Skeletal muscle satellite cell (primary cell): Measurements from ENCODE around the gene BRINP2.

Source experiments
- H3K27me3 ChIP-seq: 2 replicates; pipeline ENCODE4 v1.7.0; 2013; ENCODE audit warnings: low read length; ENCODE audit not compliant: control insufficient read depth, insufficient read depth
- H3K36me3 ChIP-seq: 2 replicates; pipeline ENCODE4 v1.7.0; 2013; ENCODE audit warnings: mild to moderate bottlenecking, control low read depth, low read length; ENCODE audit not compliant: insufficient read depth
- H3K4me1 ChIP-seq: 2 replicates; pipeline ENCODE4 v1.7.0; 2013; ENCODE audit warnings: low read length; ENCODE audit not compliant: control insufficient read depth, insufficient read depth
- H3K4me2 ChIP-seq: 2 replicates; pipeline ENCODE4 v1.7.0; 2013; ENCODE audit warnings: mild to moderate bottlenecking, low read length
- H3K4me3 ChIP-seq: 2 replicates; pipeline ENCODE4 v1.7.0; 2013; ENCODE audit warnings: low read length
- H3K9ac ChIP-seq: 2 replicates; pipeline ENCODE4 v1.7.0; 2013; ENCODE audit warnings: mild to moderate bottlenecking, low read depth, low read length, moderate library complexity
- H3K9me3 ChIP-seq: replicated peaks from 2 replicates; pipeline ENCODE4 v1.7.0; 2013; ENCODE audit warnings: mild to moderate bottlenecking, control low read depth, low read length

Gene BRINP2

GRCh38 chr1:177200290-177200689 is 29.5 kb downstream of the BRINP2 start:
- Histone ChIP-seq H3K36me3 (no peaks in the 10 kb centered on the region), H3K4me1 (no peaks in the 10 kb centered on the region), H3K4me3 (no peak overlapping the region)

GRCh38 chr1:177206831-177207355 is 36.1 kb downstream of the BRINP2 start:
- Histone ChIP-seq H3K4me3 (no peak overlapping the region), H3K4me1 (peaks cover 27% of the 10 kb centered on the region), H3K4me2 (no peak overlapping the region)

More at GRCh38 chr1:177200290-177200689, 29.5 kb downstream of the BRINP2 start:
- Histone ChIP-seq H3K27me3 (peaks cover 4% of the 10 kb centered on the region), H3K9me3 (no peaks in the 10 kb centered on the region), H3K9ac (no peak overlapping the region), H3K4me2 (no peak overlapping the region)

GRCh38 chr1:177208920-177209319 is 38.2 kb downstream of the BRINP2 start:
- H3K9ac ChIP-seq, result no peak overlapping the region

More at GRCh38 chr1:177206831-177207355, 36.1 kb downstream of the BRINP2 start:
- H3K36me3 ChIP-seq, result no peaks in the 10 kb centered on the region
- no peak overlapping the region for H3K9ac ChIP-seq
- H3K9me3 ChIP-seq, result no peaks in the 10 kb centered on the region
- no peaks in the 10 kb centered on the region for H3K27me3 ChIP-seq

DNA sequence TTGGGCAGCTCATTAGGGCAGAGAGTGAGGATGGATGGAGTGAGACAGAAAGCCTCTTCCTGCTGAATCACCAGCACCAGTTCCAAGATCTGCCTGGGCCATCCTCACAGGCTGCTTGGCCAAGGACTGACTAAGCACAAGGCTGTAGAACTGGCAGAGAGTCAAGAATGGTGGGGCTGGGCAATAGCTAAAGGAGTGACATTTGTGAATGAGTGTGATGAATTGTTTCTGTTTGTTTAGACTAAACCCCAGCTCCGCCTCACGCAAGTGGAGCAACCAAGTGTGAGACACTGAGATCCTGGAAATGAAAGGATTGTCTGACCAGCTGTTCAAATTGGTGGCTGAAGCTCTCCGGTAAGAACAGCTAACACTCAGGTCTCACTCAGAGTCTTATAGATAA is 38.6 kb downstream of the BRINP2 start:
- no peak overlapping the region for H3K9ac ChIP-seq
- no peaks in the 10 kb centered on the region for H3K36me3 ChIP-seq
- H3K9me3 ChIP-seq, result no peaks in the 10 kb centered on the region
- no peaks in the 10 kb centered on the region for H3K27me3 ChIP-seq
- peaks cover 28% of the 10 kb centered on the region for H3K4me1 ChIP-seq
- H3K4me3 ChIP-seq, result no peak overlapping the region
- H3K4me2 ChIP-seq, result peak overlapping the region; percentile 3

More at GRCh38 chr1:177208920-177209319, 38.2 kb downstream of the BRINP2 start:
- Histone ChIP-seq H3K4me1 (peaks cover 28% of the 10 kb centered on the region), H3K36me3 (no peaks in the 10 kb centered on the region), H3K27me3 (no peaks in the 10 kb centered on the region), H3K4me2 (no peak overlapping the region), H3K9me3 (no peaks in the 10 kb centered on the region), H3K4me3 (no peak overlapping the region)

DNA sequence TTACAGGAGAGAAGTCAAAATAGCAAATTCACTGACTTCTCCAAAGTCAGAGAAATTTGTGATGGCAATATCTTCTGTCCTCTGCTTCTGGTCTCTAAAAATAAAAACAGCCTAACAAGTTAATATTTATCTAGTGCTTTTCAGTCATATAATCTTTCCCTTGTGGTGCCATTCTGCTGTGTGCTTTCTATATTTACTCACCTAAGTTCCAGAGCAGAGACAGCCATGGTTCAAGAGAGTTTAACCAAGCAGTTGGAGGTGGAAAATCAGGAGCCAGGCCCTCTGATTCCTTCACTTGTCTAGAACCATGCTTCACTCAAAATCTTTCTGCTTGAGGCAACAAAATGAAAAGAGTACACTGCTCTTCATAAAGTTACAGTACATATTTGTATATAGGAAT is 39.3 kb downstream of the BRINP2 start:
- Histone ChIP-seq H3K9ac (no peak overlapping the region), H3K4me2 (no peak overlapping the region)

DNA sequence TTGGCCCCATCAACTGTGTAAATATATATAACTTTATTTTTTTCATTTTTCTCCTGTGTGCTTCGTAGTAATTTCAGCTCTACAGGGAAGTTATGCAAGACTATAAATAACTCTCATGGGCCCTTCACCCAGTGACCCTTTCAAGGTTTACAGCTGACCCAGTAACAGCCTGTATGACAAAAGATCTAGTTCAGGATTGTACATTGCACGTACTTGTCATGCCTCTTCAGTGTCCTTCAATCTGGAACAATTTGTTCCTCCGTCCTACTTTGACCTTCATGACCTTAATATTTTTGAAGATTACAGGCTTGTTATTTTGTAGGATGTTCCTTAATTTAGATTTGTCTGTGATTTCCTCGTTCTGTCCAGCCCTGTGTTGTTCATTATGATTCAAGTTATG is 40.5 kb downstream of the BRINP2 start:
- Histone ChIP-seq H3K9ac (no peak overlapping the region), H3K4me2 (peak overlapping the region; percentile 8), H3K9me3 (no peaks in the 10 kb centered on the region), H3K27me3 (no peaks in the 10 kb centered on the region), H3K36me3 (no peaks in the 10 kb centered on the region), H3K4me1 (peaks cover 28% of the 10 kb centered on the region), H3K4me3 (no peak overlapping the region)

More for the DNA sequence above, 39.3 kb downstream of the BRINP2 start:
- Histone ChIP-seq H3K9me3 (no peaks in the 10 kb centered on the region), H3K4me1 (peaks cover 28% of the 10 kb centered on the region), H3K36me3 (no peaks in the 10 kb centered on the region), H3K4me3 (no peak overlapping the region), H3K27me3 (no peaks in the 10 kb centered on the region)

DNA sequence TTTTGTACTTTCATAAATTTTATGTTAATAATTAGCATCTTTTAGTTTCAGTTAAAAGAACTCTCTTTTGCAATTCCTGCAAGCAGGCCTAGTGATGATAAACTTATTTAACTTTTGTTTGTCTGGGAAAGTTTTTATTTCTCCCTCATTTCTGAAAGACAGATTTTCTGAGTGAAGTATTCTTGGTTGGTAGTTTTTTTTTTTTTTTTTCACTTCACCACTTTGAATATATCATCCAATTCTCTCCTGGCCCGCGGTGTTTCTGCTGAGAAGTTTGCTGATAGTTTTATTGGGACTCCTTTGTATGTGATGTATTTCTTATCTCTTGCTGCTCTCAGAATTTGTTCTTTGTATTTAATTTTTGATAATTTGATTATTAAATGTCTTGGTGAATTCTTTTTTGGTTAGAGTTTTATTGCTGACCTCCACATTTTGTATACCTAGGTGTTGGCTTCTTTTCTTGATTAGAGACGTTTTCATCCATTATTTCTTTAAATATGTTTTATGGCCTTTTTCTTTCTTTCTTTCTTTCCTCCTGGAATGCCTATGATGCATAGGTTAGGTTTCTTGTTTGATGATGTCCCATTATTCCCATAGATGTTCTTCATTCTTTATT is 45.9 kb downstream of the BRINP2 start:
- no peak overlapping the region for H3K4me2 ChIP-seq
- no peaks in the 10 kb centered on the region for H3K36me3 ChIP-seq
- no peak overlapping the region for H3K4me3 ChIP-seq
- peaks cover 11% of the 10 kb centered on the region for H3K4me1 ChIP-seq
- no peaks in the 10 kb centered on the region for H3K9me3 ChIP-seq
- H3K9ac ChIP-seq, result no peak overlapping the region
- H3K27me3 ChIP-seq, result no peaks in the 10 kb centered on the region

DNA sequence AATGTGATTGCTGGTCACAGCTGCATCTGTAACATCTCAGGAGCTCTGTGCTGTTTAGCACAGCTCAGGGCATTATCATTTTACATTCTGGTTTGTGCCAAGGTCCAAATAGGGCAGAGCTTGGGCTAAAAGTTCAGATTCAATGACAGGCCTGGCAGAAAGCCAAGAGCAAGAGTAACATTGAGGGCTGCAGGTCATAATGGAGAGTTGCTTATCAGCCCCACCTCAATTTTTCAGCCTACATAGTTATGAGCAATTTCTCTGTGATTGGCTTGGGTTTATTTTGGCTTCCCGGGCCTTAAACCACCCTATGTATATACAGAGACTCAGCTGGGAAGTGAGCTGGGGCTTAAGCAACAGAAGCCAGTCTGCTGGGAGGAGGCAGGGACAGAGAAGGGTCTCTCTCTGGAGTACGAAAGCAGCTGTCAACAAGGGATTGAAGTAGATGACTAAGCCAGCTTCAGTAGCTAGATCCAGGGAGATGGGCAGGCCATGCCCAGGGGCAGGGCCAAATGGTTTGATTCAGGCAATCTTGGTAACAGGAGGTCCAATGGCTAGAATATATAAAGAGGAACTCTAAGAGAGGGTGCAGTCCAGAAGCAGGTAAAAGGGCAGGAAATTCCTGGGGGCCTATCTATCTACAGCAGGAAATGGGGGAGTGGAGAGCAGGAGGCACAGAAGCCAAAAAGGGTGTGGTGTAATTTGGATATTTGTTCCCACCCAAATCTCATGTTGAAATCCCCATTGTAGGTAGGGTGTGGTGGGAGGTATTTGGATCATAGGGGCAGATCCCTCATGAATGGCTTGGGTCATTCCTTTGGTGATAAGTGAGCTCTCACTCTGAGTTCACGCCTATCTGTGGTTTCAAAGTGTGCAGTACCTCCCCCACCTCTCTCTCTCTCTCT is 49.0 kb downstream of the BRINP2 start:
- Histone ChIP-seq H3K4me3 (no peak overlapping the region), H3K27me3 (no peaks in the 10 kb centered on the region), H3K9me3 (no peaks in the 10 kb centered on the region), H3K9ac (no peak overlapping the region), H3K4me2 (no peak overlapping the region), H3K4me1 (peaks cover 7% of the 10 kb centered on the region), H3K36me3 (no peaks in the 10 kb centered on the region)

- Histone ChIP-seq H3K4me1 (peaks cover 10% of the 10 kb centered on the region), H3K27me3 (no peaks in the 10 kb centered on the region), H3K36me3 (no peaks in the 10 kb centered on the region), H3K9me3 (no peaks in the 10 kb centered on the region), H3K4me2 (no peak overlapping the region), H3K4me3 (no peak overlapping the region), H3K9ac (no peak overlapping the region)
Observed at GRCh38 chr1:177223359-177223758, 52.6 kb downstream of the BRINP2 start.

GRCh38 chr1:177227978-177228692 is 57.4 kb downstream of the BRINP2 start:
- H3K9me3 ChIP-seq, result no peaks in the 10 kb centered on the region
- no peak overlapping the region for H3K4me3 ChIP-seq

DNA sequence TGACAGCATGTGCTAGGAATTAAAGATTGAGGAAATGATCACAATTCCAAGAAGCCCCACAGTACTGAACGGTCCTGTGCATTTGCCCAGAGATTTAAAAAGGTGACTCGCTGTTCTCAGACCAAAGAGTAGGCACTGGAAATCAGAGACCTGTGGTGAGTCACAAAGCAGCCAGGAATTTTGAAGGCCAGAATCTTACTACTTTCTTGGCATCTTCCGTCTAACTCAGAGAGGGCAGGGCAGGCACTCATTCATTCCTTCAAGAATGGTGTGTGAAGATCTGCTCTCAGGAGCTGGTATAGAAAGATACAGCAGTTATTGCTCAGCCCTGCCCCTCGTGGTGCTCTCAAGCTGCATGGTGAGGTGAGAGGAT is 57.9 kb downstream of the BRINP2 start:
- no peaks in the 10 kb centered on the region for H3K9me3 ChIP-seq
- H3K36me3 ChIP-seq, result no peaks in the 10 kb centered on the region
- H3K27me3 ChIP-seq, result peaks cover 3% of the 10 kb centered on the region
- no peak overlapping the region for H3K4me3 ChIP-seq
- peaks cover 9% of the 10 kb centered on the region for H3K4me1 ChIP-seq
- no peak overlapping the region for H3K9ac ChIP-seq
- H3K4me2 ChIP-seq, result no peak overlapping the region

More at GRCh38 chr1:177227978-177228692, 57.4 kb downstream of the BRINP2 start:
- Histone ChIP-seq H3K9ac (no peak overlapping the region), H3K4me2 (no peak overlapping the region), H3K36me3 (no peaks in the 10 kb centered on the region), H3K4me1 (peaks cover 9% of the 10 kb centered on the region), H3K27me3 (peaks cover 3% of the 10 kb centered on the region)
